HK-2 (cell line): Measurements from ENCODE around the gene GALE.
"Not testable (repeated sequence)": the region's sequence is repeated elsewhere in the genome, so short reads cannot be mapped to it uniquely, and the experiment has no call there.

Experiments
- DNase-seq: peaks from one replicate; pipeline ENCODE4 v3.0.0-alpha.2; 2018; ENCODE audit not compliant: unreplicated experiment

Gene GALE

DNA sequence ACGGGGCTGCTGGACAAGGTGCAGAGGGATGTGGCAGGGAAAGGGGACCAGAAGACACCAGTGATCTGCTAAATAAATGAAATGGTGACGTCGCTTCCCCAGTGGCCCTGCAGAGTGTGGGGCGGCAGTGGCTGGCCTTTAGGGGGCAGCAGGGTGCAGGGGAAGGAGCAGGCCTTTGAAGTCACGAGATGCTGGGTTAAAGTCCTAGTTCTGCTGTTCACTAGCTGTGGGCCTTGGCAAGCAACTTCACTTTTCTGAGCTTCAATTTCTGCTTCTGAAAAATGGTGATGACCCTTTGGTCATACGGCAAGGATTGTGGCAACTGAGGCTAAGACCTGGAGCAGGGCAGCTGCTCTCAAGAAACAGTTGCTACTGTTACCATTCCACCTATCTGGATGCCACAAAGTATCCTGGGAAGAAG, 9.2 kb upstream of the GALE start:
- peak; percentile 70 for DNase-seq

DNA sequence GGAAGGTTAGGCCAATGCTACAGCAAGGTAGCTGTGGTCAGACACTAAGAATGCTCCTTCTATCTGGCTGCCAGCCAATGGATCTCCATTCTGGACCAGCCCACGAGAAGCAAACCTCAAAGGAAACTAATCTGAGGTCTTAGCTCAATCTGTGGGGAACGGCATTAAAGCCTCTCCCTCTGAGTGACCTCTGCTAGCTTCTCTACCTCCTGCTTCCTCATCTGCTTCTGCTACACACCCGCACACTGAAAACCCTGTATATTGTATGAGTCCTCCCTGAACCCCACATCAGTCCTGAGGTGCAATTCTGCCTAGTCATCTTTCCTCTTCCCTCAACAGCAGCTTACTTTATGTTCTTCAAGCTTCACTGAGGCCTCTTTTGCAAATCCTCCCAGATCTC, 6.9 kb upstream of the GALE start:
- DNase-seq: no peak

- no peak for DNase-seq
Measured at GRCh38 chr1:23806280-23806679, 5.7 kb upstream of the GALE start.

GRCh38 chr1:23805025-23805424, 4.5 kb upstream of the GALE start:
- DNase-seq: no peak

GRCh38 chr1:23804183-23804835, 3.8 kb upstream of the GALE start:
- no peak for DNase-seq

DNA sequence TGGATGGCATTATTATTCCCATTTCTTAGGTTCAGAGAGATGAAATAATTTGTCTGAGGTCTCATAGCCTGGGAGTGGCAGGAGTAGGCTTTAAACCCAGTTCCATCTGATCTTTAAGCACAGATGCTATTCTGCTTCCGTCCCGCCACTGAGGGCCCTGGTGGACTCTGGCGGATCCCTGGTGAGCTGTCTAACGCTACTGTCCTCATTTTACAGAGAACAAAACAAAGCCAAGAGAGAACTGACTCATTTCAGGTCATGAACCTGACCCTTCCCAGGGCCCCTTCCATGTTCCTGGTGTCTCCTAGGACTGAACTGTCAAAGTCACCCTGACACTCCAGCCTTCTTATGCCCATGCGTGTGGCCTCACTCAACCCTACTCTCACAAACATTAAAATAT, 3.1 kb upstream of the GALE start:
- no peak for DNase-seq

DNA sequence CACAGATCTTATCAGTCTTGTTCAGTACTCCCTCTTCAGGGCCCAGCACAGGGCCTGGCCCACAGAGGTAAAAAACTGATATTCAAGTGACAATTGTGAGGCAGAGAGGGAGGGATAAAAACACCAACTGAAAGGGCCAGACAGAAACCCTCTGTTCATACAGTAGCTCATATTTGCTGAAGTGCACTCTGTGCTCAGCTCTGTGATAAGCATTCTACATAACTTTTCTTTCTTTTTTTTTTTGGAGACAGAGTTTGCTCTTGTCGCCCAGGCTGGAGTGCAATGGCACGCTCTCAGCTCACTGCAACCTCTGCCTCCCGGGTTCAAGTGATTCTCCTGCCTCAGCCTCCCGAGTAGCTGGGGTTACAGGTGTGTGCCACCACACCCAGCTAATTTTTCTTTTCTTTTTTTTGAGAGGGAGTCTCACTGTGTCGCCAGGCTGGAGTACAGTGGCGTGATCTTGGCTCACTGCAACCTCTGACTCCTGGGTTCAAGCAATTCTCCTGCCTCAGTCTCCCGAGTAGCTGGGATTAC, 2.3 kb upstream of the GALE start:
- not testable (repeated sequence) for DNase-seq

DNA sequence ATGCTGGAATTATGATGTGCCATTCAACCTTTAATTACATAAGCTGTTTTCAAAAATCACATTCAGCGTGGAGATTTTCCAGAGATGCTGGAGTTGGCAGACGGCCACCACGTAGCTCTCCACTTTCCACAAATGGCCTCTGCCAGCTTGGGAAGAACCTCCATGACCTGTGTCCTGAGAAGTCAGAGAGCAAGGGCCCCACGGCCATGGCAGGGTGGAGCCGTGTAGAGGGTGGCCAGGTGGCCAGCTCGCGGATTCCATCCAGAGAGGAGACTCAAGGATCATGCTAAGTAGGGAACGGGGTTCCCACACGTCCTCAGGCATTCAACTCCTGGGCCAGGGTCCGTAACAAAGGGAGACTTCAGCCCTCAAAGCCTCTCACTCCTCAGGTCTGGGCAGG, 1.3 kb upstream of the GALE start:
- DNase-seq: no peak

DNA sequence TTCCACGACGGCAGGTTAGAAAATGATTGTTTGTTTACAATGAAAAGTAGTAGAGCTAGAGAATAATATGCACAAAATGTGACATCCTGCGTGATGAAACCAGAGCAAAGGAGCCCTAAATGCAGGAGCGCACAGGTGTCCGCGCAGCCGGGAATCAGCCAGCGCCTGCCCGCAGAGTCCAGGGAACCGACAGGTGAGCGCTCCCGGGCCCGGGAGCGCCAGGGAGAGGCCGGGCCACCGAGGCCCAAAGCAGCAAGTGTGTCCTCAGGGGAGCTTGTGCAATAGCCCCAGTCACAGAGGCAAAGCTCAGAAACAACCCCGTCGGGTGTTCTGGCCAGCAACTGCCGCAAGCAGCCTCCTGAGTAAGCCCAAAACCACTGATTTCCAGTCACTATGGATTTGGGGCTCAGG, 789 bp upstream of the GALE start:
- DNase-seq: no peak

- DNase-seq: peak; percentile 95
Measured at GRCh38 chr1:23799570-23800399, 769 bp downstream of the GALE start.

GRCh38 chr1:23799255-23799569, 1.3 kb downstream of the GALE start:
- no peak for DNase-seq

DNA sequence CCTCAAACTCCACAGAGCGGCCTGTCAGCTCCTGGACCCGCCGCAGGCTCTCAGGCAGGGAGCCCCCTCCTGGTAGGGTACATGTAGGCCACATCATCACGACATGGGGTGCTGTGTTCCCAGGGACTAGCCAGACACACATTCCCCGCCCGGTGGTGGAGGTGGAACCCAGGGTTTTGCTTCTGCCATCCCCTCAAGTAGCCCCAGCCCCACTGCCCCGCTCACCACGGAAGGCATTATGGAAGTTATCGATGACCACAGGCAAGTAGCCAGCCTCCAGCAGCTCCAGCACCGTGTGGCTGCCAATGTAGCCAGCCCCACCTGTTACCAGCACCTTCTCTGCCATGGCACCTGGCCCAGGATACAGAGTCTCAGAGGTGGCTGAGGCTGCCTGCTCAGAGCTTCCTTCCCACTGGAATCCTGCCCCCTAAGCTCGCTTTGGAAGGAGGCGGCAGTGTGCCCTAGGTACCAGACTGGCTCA, 1.9 kb downstream of the GALE start:
- DNase-seq: no peak

- no peak for DNase-seq
Measured at GRCh38 chr1:23797478-23798448, 2.8 kb downstream of the GALE start.

DNA sequence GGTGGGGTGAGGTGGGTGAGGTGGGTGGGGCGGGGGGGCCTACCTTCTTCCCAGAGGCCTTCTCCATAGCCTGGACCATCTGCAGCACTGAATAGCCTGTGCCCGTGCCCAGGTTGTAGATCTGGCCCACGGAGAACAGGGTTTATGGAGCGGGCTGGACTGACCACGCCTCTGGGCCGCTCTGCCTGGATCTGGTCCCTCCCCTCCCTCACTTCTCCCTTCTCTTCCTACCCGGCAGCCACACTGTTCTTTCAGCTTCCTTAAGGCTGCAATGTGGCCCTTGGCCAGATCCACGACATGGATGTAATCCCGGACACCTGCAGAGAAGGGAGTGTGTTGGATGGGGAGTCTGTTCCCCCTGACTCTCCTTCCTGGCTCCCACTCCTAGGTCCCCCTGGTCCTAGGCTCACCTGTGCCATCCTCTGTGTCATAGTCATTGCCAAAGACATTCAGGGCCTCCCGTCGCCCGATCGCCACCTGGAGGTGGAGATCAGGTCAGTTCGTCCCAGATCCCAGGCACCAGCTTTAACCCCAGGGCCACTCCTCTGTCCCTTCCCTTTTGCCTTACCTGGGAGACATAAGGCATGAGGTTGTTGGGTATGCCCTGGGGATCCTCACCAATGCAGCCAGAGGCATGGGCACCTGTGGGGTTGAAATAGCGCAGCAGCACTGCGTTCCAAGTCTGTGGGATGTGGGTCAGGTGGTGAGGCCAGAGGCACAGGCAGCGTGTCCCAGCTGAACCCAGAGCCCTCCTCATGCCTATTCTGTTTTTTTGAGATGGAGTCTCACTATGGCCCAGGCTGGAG, 3.9 kb downstream of the GALE start:
- DNase-seq: no peak

- DNase-seq: no peak
Measured at GRCh38 chr1:23795676-23796465, 4.7 kb downstream of the GALE start.

GRCh38 chr1:23794732-23795182, 5.8 kb downstream of the GALE start:
- DNase-seq: not testable (repeated sequence)

GRCh38 chr1:23793861-23794731, 6.5 kb downstream of the GALE start:
- DNase-seq: no peak

DNA sequence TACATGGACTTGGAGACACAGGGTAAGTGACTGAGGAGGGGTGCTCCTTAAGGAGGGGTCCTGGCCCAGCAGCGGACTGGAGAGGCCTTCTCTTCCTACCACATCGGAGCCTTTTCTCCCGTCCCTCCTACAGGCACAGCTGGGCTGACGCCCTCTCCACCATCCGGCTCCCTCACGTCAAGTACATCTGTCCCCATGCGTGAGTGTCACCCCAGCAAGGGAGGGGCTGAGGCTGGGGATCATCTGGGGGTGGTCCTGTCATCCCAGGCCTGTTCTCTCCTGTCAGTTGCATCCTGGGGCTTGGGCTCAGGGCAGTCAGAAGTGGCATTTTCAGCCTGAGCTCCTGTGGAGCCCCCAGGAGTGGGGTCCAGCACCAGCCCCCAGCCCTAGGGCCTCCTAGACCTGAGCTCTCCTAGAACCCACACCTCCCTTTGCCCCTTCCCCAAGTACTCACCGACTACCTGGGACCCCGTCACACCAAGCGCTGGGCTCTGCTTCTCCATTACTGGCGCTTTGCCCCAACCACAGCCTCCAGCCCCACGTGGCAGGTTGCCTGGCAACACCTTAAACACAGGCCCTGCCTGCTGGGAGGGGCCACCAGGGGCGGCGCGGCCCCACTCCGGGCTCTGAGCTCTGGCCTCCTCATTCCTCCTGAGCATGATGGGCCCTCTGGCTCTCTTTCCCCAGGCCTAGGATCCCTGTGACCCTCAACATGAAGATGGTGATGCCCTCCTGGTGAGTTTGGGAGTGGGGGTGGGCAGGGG, 7.4 kb downstream of the GALE start:
- no peak for DNase-seq
